ENCODE data around the gene PFKM.

Gene PFKM

DNA sequence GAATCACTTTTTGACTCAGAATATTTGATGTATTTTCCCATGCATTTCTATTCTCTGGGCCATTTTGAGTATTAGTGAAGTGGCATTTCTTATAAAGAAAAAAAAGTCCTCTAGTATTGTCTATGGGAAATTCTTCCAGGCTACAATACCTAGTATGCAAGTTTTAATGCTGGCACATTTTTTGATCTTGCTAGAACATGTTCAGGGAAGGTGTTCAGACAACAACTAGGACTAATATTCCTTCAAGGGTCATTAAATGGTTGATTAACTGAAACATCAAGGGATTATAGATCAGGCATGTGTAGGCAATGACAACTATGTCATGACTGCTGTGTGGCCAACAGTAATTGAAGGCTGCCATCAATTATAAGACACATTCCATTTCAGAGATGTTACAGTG lies 71.9 kb downstream of the PFKM start:
- DNase-seq: no peak

GRCh38 chr12:48192861-48193260 lies 73.7 kb downstream of the PFKM start:
- no peak for DNase-seq

DNA sequence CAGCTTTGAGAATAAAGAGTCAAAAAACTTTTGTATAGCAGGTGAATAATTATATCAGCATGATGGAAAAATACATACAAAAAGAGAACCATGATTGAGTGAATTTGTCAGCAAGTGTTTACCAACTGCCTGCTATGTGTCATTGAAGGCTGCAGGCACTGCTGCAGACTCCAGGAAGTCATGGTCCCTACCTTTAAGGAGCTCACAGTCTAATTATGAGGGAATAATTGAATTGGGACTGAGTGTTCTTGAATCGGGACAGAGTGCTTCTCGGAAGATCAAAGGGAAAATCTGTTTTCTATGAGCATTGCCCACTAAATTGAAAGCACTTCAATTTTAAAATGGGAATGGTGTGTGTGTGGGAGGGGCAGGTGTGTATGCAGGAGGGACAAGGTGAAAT lies 74.5 kb downstream of the PFKM start:
- DNase-seq: no peak

DNA sequence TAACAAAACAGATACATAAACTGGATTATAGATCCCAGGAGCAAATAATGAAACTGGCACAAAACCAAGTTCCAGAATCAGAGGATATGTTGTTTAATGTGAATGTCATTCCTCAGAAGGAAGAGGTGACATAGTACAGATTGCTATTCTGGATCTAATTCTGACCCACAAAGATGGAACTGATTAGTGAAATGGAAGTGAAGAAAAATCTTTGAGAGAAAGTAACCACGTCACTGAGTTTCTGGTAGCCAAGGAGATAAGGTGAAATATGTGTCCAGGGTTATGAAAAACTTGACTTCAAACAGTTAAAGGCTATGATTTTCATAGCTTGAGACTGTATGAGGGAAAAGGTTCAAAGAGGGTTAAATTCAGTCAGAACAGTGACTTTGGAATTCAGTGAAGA lies 75.6 kb downstream of the PFKM start:
- no peak for DNase-seq

Measured in NCI-H2029 (cell line).